GM21381 (cell line): ENCODE results near the gene CGNL1.

ENCODE experiments used
- ATAC-seq: cut with Tn5 transposase; IDR thresholded peaks from one replicate; pipeline ENCODE4 v1.9.1; 2021; ENCODE audit warnings: mild to moderate bottlenecking, moderate library complexity; ENCODE audit not compliant: unreplicated experiment

Gene CGNL1

DNA sequence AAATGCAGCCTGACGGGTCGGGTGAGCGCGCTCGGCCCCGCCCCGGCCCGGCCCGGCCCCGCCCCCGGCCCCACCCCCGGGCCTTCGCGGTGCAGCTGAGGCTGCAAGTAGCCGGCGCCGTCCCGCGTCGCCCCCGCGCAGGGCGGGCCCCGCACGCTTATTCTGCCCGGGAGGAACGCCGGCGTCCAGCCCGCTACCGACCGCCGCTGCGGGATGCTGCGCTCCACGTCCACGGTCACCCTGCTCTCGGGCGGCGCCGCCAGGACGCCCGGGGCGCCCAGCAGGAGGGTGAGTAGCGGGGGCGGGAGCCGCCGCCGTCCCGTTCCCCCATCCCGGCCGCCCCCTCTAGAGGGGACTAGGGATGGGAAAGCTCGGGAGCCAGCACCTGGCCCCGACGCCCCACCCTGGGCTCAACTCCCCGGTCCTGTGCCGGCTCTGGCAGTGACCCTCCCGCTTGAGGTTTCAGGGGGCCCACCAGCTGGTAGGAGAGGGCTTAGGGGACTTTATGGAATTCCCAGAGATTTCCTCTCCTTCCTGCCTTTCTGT is 215.6 kb downstream of the CGNL1 start, which contains the start of gene MYZAP:
Gene MYZAP, plus strand, starts transcription at position 83 of the 546 bp plus-strand sequence. Its CDS starts 131 bp downstream, at position 214.
- no peak for ATAC-seq

- no peak for ATAC-seq
Measured at GRCh38 chr15:57592426-57592825, 216.1 kb downstream of the CGNL1 start.

- no peak for ATAC-seq
Measured at GRCh38 chr15:57592836-57593420, 216.6 kb downstream of the CGNL1 start.

- no peak for ATAC-seq
Measured at GRCh38 chr15:57594479-57594878, 218.2 kb downstream of the CGNL1 start.

DNA sequence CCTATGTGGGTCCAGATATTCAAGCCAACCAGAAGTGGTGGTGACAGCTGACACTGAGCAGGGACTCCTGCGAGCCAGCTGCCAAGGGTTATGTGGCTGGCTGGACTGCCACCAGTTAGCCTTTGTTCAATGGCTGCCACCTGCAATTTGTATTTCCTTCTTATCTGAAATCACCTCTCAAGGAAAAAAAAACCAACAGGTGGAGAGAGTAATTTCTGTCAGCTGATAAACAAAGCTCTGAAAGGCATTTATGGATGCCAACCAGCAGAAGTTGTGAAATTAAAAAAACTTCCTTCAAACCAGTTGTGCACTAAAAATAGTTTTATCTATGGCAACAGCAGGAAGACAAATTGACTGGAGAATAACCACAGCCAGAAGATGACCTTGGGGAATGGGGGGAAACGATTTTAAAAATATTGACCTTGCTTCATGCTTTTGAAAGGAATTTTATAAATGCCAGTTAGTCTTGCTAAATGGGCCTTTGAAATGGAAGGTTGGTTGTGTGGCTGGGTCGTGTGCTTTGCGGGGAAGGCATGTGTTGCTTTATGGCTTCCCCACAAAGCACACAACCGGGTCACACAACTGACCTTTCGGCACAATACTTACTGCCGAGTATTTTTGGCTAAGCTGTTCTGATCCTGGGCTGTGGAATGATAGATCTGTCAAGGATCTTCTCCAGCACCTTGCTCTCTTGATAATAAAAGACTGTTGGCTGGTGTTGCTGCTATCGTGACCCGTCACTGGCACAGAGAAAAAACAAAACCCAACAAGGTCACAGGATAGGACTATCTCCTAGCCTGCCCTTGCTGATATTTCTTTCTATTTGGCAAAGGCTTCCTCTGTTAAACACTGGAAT is 218.9 kb downstream of the CGNL1 start:
- ATAC-seq: no peak

DNA sequence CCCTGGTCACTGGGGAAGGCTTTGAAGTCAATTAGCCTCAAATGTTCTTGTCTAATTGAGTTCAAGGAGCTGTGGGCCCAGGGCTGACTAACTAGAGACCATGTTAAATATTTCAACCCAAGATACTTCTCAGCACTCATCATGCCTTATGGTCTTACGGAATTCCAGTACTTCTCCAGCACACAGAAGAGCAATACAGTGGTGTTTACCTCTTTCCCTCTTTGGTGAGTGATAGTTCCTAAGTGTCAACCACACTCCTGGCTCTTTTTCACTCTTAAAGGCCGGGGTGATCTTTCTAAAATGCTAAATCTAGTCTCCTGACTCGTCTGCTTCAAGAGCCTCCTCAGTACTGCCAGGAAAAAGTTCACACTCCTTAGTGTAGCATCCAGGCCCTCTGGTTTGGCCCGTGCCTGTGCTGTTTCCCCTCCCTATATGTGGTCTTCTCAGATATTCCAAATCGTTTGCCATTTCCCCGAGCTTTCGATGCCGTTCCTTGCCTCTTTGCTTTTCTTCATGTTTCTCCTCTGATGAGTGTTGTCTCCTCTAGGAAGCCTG is 220.1 kb downstream of the CGNL1 start:
- ATAC-seq: no peak

- ATAC-seq: no peak
Measured at GRCh38 chr15:57596978-57597377, 220.7 kb downstream of the CGNL1 start.

GRCh38 chr15:57597431-57597830 is 221.1 kb downstream of the CGNL1 start:
- no peak for ATAC-seq

- no peak for ATAC-seq
Measured at GRCh38 chr15:57598346-57598745, 222.0 kb downstream of the CGNL1 start.

- no peak for ATAC-seq
Measured at GRCh38 chr15:57599296-57599810, 223.0 kb downstream of the CGNL1 start.

GRCh38 chr15:57600197-57600596 is 223.9 kb downstream of the CGNL1 start:
- ATAC-seq: no peak
